Measurements from ENCODE around the gene LGR6. TPM values are rescaled to one million over a fixed set of nuclear protein-coding genes. Genes with fewer than 3 reads are reported as not detected.

LGR6 gene
- total and polyA plus RNA-seq, 2 of the 8 experiments (the other 6 are each of a cell fraction or from before 2014, with no cell fraction given) = 0.50 to 1.0 TPM

DNA sequence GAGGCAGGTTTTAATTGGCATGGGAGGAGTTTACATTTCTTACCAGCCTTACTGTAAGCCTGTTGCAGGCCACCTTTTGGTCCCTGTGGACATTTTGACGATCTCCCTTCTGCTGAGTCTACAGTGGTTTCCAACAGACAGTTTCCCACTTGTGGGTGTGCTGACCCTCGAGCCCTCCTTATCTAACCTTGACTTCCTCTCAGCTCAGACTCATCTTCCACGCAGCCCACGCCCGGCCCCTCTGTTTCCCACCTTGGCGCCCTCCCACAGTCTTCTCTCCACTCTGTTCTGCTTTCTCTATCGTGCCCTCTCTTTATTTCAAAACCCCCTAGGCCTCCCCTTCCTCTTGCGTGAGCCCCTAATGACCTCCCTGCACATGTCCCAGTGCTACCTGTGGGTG is 43.0 kb upstream of the LGR6 start (continued):
- TF ChIP-seq E2F6 (IDR thresholded peaks at IDR 0.05) = no peak
- no peak for TF ChIP-seq TAF1 (IDR thresholded peaks at IDR 0.05; ENCODE audit: low read depth, low read length)
- TF ChIP-seq SUZ12 (IDR thresholded peaks at IDR 0.05; ENCODE audit: low read length) = no peak
- TF ChIP-seq ASH2L (IDR thresholded peaks at IDR 0.05; ENCODE audit: low read length) = no peak
- no peak for TF ChIP-seq CREB1 (IDR thresholded peaks at IDR 0.05)
- no peak for TF ChIP-seq GABPA (IDR thresholded peaks at IDR 0.05; ENCODE audit: borderline replicate concordance, insufficient read depth, low read length)
- TF ChIP-seq KDM4A (IDR thresholded peaks at IDR 0.05; ENCODE audit: low read depth, low read length, severe bottlenecking) = no peak
- TF ChIP-seq TCF12 (IDR thresholded peaks at IDR 0.05; ENCODE audit: low read depth, low read length) = no peak
